Measurements from ENCODE around the gene COPE.

The COPE gene

DNA sequence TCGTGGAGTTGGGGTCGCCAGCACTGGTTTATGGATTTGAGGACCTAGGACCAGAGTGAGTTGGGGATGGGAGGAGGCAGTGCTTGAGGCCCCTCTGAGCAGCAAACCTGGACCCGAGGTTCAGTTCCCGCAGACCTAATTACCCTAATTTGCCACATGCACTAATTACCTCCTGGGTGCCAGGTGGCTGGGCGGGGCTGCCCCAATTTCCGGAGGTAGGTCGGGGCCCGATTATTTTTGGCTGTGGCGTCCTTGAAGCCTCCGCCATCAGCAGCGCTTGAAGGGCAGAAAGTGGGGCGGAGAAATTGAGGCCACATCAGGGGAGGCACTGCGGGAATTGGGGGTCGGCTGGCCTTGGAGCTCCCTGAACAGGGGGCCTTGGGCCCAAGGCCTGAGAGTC is 27.7 kb upstream of the COPE start:
- TF ChIP-seq, protein P1, sequence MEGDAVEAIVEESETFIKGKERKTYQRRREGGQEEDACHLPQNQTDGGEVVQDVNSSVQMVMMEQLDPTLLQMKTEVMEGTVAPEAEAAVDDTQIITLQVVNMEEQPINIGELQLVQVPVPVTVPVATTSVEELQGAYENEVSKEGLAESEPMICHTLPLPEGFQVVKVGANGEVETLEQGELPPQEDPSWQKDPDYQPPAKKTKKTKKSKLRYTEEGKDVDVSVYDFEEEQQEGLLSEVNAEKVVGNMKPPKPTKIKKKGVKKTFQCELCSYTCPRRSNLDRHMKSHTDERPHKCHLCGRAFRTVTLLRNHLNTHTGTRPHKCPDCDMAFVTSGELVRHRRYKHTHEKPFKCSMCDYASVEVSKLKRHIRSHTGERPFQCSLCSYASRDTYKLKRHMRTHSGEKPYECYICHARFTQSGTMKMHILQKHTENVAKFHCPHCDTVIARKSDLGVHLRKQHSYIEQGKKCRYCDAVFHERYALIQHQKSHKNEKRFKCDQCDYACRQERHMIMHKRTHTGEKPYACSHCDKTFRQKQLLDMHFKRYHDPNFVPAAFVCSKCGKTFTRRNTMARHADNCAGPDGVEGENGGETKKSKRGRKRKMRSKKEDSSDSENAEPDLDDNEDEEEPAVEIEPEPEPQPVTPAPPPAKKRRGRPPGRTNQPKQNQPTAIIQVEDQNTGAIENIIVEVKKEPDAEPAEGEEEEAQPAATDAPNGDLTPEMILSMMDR (IDR thresholded peaks at IDR 0.05; ENCODE audit: control insufficient read depth, insufficient read depth, low read depth, low read length, missing control alignments): no peak
- no peak for DNase-seq (ENCODE audit: low read depth)

DNA sequence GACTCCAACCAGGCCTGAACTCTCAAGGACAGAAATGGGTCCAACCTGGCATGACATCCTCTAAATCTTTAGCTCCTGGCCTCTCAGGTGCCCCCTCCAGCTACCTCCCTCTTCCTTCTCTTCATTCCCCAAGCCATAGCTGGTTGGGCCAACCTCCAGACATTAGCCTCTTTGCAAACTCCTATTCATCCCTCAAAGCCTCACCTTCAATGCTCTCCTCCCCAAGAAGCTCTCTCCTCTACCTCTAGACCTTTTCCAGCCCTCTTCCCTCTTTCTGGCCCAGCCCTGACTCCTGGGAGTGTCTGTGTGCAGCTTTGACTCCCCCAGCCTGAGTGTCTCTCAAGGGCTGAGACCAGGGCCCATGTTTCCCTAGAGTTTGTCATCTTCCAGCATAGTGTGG is 27.1 kb upstream of the COPE start:
- TF ChIP-seq, protein P1 (IDR thresholded peaks at IDR 0.05; ENCODE audit: control insufficient read depth, insufficient read depth, low read depth, low read length, missing control alignments): no peak
- no peak overlapping the region for H3K4me3 ChIP-seq (ENCODE audit: control insufficient read depth, low read depth, low read length)
- DNase-seq (ENCODE audit: low read depth): no peak

More for the DNA sequence above, 27.7 kb upstream of the COPE start:
- no peak overlapping the region for H3K4me3 ChIP-seq (ENCODE audit: control insufficient read depth, low read depth, low read length)

DNA sequence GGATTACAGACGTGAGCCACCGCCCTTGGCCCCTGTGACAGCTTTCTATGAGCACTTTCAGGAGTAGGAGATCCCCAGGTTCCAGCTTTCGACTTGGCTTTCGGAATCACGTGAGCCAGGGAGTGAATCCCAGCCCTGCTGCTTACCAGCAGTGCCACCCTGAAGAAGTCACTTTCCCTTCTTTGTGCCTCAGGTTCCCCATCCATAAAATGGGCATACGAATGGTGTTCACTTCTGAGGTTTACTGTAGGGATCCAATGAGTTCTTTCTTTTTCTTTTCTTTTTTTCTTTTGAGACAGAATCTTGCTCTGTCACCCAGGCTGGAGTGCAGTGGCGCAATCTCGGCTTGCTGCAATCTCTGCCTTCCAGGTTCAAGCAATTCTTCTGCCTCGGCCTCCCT is 26.1 kb upstream of the COPE start:
- DNase-seq (ENCODE audit: low read depth): no peak
- TF ChIP-seq, protein P1 (IDR thresholded peaks at IDR 0.05; ENCODE audit: control insufficient read depth, insufficient read depth, low read depth, low read length, missing control alignments): no peak

DNA sequence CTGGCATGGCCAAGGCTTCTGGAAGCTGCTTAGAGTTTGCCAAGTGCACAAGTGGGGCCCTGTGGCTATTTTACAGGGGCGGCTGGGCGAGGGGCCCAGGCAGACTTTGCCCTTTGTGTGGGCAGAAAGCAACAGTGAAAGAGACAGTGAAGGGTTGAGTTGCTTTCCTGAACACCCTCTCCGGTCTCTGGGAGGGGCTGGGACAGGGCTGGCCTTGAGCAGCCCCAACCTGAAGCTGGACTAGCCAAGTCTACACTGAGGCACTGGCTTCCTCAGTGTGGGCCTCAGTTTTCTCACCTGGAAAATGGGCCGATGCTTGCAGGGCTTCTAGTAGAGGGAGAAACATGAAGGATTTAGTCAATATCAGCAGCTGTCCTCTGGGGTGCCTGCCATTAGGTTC is 24.3 kb upstream of the COPE start:
- TF ChIP-seq, protein P1 (IDR thresholded peaks at IDR 0.05; ENCODE audit: control insufficient read depth, insufficient read depth, low read depth, low read length, missing control alignments): no peak
- no peak overlapping the region for H3K4me3 ChIP-seq (ENCODE audit: control insufficient read depth, low read depth, low read length)
- DNase-seq (ENCODE audit: low read depth): no peak

More for the DNA sequence above, 26.1 kb upstream of the COPE start:
- no peak overlapping the region for H3K4me3 ChIP-seq (ENCODE audit: control insufficient read depth, low read depth, low read length)

DNA sequence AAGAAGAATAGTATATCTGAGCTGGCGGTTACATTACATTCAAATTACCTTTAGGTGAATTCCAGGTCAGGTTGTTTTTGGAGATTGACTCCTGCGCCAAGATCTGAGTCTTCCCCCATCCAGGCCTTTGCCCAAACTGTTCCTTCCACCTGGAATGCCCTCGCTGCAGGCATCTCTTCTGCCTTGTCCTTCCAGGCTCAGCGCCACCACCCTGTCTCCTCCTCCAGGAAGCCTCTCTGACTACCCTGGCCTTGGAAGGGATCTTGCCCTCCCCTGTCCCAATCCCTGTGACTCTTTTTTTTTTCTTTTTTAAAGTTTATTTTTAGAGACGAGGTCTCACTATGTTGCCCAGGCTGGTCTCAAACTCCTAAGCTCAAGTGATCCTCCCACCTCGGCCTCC is 23.5 kb upstream of the COPE start:
- DNase-seq (ENCODE audit: low read depth): no peak
- TF ChIP-seq, protein P1 (IDR thresholded peaks at IDR 0.05; ENCODE audit: control insufficient read depth, insufficient read depth, low read depth, low read length, missing control alignments): no peak
- H3K4me3 ChIP-seq (ENCODE audit: control insufficient read depth, low read depth, low read length): no peak overlapping the region

DNA sequence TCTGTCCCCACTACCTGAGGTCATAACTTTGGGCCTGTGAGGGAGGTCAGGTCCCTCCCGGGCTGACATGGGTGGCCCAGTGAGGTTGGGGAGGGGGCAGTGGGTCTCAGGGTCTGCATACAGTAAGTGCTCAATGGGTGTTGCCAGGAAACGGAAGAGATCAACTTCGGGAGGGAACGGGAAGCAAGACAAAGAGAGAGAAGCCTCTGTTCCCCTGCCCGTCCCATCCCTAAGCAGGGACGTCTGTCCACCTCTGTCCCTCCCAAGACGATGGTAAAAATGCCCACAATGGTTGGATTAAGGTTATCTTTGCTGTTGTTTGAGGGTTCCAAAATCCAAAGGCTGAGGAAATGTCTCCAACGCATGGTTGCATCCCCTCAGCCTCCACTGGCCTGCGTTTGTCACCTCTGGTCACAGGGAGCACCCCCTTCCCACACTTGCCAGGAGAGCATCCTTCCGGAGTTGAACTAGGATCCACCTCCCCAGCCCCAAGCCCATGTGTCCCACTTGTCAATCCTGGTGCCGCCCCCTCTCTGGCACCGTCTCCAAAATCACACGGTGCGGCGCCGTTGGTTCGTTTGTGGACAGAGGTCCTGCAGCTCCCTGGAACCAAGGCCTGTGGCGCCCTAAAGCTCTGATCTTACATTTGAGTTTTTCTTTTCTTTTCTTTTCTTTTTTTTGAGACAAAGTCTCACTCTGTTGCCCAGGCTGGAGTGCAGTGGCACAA is 22.6 kb upstream of the COPE start:
- no peak for DNase-seq (ENCODE audit: low read depth)

More for the DNA sequence above, 22.6 kb upstream of the COPE start:
- H3K4me3 ChIP-seq (ENCODE audit: control insufficient read depth, low read depth, low read length): peak overlapping the region; percentile 41
- TF ChIP-seq, protein P1 (IDR thresholded peaks at IDR 0.05; ENCODE audit: control insufficient read depth, insufficient read depth, low read depth, low read length, missing control alignments): no peak
